ENCODE measurements around the gene SEMG2. TPM values are rescaled to one million over a fixed set of nuclear protein-coding genes. Genes with fewer than 3 reads are reported as not detected.

Gene SEMG2
- total and polyA plus RNA-seq, 10 of the 15 experiments (the other 5 are each of a cell fraction or from before 2014, with no cell fraction given): not detected

- Histone ChIP-seq H3K27ac (ENCODE audit: control insufficient read depth, insufficient read depth) (no peak overlapping the region), H3K4me1 (ENCODE audit: control insufficient read depth, insufficient read depth, low read length) (no peaks in the 10 kb centered on the region), H3K9ac (ENCODE audit: control insufficient read depth, insufficient read depth, low read length) (no peak overlapping the region), H3K4me2 (ENCODE audit: control insufficient read depth, insufficient read depth) (no peak overlapping the region), H3K4me3 (no peak overlapping the region), H3K79me2 (ENCODE audit: control insufficient read depth, insufficient read depth, low read length) (no peaks in the 10 kb centered on the region), H4K20me1 (ENCODE audit: control insufficient read depth, insufficient read depth) (no peaks in the 10 kb centered on the region), H2AFZ (ENCODE audit: control insufficient read depth, low read depth, low read length) (no peak overlapping the region), H3K27me3 (replicated peaks in 1 of 2; ENCODE audit: control insufficient read depth in 2 of 2, insufficient read depth in 2 of 2, low read length in 1 of 2) (peaks cover 3% of the 10 kb centered on the region in 2 experiments; a peak in 2 of 4 replicates), H3K9me3 (replicated peaks; ENCODE audit: control insufficient read depth, insufficient read depth, low read length) (no peaks in the 10 kb centered on the region), H3K36me3 (ENCODE audit: control insufficient read depth in 2 of 2, insufficient read depth in 2 of 2, low read length in 1 of 2) (no peaks in the 10 kb centered on the region)
- 67% methylated on average over 3 of the region's 3 CpGs for WGBS (ENCODE audit: insufficient coverage, insufficient replicate concordance, low lambda C conversion rate, missing lambda C conversion rate)
- BruUV-seq (replicated peaks): no TSS peak
- ChIA-PET SMC1A (ENCODE audit: uncharacterized antibody, unreplicated experiment) (interaction anchor here (0.8 kb wide), 1 partner anchor 9 kb away, joined by 3 read pairs; no protein-coding TSS in a partner anchor), CTCF (interaction anchor here (0.9 to 1.3 kb wide), 2 partner anchors 9 to 22 kb away, joined by 3 read pairs; no protein-coding TSS in a partner anchor), POLR2A (no interaction called here), RAD21 (ENCODE audit: unreplicated experiment) (no interaction called here)
- ATAC-seq: no peak
- FAIRE-seq: no peak
- in situ Hi-C loops (cut with MboI) (no loop called here), intact Hi-C loops (cut with micrococcal nuclease; ENCODE audit: unreplicated experiment) (no loop called here)
- no peak for DNase-seq (ENCODE audit: low read depth, low spot score)
- TF ChIP-seq ASH2L (IDR thresholded peaks at IDR 0.05; ENCODE audit: borderline replicate concordance, low read depth): no peak
- no peak for TF ChIP-seq SMAD5 (IDR thresholded peaks at IDR 0.05; ENCODE audit: low read depth)
- no peak for TF ChIP-seq NR2C2 (IDR thresholded peaks at IDR 0.05; ENCODE audit: borderline replicate concordance, control insufficient read depth, insufficient read length, low read depth)
- no peak for TF ChIP-seq TCF7 (IDR thresholded peaks at IDR 0.05; ENCODE audit: borderline replicate concordance)
- no peak for TF ChIP-seq CREM (IDR thresholded peaks at IDR 0.05; ENCODE audit: low read depth)
- TF ChIP-seq RUNX3 (IDR thresholded peaks at IDR 0.05; ENCODE audit: low read length): no peak
- no peak for TF ChIP-seq CBX3 (IDR thresholded peaks at IDR 0.05; ENCODE audit: borderline replicate concordance, low read depth)
- no peak for TF ChIP-seq ZBTB4 (CRISPR knock-in tag; IDR thresholded peaks at IDR 0.05)
- no peak for TF ChIP-seq ZNF592 (IDR thresholded peaks at IDR 0.05)
- no peak for TF ChIP-seq NR2C1 (IDR thresholded peaks at IDR 0.05)
Measured at GRCh38 chr20:45268531-45268930, 47.4 kb downstream of the SEMG2 start.

Data from GM12878 (cell line).